Measurements from ENCODE around the gene TMED1. TPM values are rescaled to one million over a fixed set of nuclear protein-coding genes. Genes with fewer than 3 reads are reported as not detected.

TMED1 gene
- total and polyA plus RNA-seq, 9 of the 15 experiments (the other 6 are each of a cell fraction or from before 2014, with no cell fraction given), result 0.86 to 30.2 (median 23.5) TPM

DNA sequence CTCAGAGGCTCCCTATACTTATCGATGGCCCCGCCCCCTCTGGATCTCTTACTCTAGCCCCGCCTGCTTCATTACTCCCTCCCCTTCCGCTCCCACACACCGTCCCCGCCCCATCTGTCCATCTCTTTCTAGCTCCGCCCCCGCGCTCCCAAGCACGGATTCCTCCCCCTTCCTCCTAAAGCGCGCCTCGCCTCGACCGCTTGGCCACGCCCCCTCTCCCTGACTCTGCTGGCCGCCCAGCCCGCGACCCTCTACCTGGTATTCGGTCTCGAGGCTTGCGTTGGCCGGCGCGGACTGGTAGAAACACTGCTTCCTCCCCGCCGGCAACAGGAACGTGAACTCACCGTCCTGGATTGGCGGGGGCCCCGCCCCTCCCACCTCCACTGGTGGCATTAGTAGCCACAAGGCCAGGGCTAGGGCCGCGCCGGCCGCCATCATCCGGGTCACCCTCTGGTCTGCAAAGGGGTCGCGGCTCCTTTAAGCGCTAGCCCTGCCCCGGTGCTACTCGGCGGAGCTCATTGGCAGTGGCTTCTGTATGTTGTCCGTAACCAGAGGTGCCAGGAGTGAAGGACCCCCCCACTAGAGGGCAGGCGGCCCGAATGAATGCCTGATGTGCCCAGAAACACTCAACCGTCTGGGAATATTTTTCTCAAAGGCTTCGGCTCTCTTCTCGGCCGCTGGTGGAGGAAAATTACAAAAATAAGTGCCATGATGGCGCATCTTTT is at the start of gene TMED1 (continued):
- TF ChIP-seq SMAD4 (CRISPR knock-in tag; conservative IDR thresholded peaks at IDR 0.05) (no peak), ZFP30 (CRISPR knock-in tag; IDR thresholded peaks at IDR 0.05; ENCODE audit: borderline replicate concordance) (no peak), CAMTA2 (CRISPR knock-in tag; conservative IDR thresholded peaks at IDR 0.05) (no peak), KLF10 (CRISPR knock-in tag; IDR thresholded peaks at IDR 0.05) (no peak), POLR2G (IDR thresholded peaks at IDR 0.05; ENCODE audit: low read depth, low read length) (peak; percentile 94), ESRRB (CRISPR knock-in tag; IDR thresholded peaks at IDR 0.05; ENCODE audit: borderline replicate concordance) (no peak), NFIX (CRISPR knock-in tag; IDR thresholded peaks at IDR 0.05; ENCODE audit: low read depth) (no peak), CBFB (CRISPR knock-in tag; IDR thresholded peaks at IDR 0.05) (no peak), BACH1 (tag; IDR thresholded peaks at IDR 0.05) (no peak), ZNF77 (CRISPR knock-in tag; IDR thresholded peaks at IDR 0.05) (no peak), SRSF3 (IDR thresholded peaks at IDR 0.05; ENCODE audit: insufficient read depth, low read length) (no peak), ATF7 (IDR thresholded peaks at IDR 0.05) (peak; percentile 83; the same call in 1 of the 2 replicates), GATAD2B (IDR thresholded peaks at IDR 0.05; ENCODE audit: borderline replicate concordance) (no peak; the same call in 1 of the 2 replicates), ZNF584 (CRISPR knock-in tag; IDR thresholded peaks at IDR 0.05; ENCODE audit: low read depth) (no peak), CHD1 (IDR thresholded peaks at IDR 0.05; ENCODE audit: low read length) (no peak), SRSF9 (IDR thresholded peaks at IDR 0.05; ENCODE audit: borderline replicate concordance, low read depth, low read length) (no peak), SMARCA4 (IDR thresholded peaks at IDR 0.05) (no peak)
- TF ChIP-seq, protein P1, sequence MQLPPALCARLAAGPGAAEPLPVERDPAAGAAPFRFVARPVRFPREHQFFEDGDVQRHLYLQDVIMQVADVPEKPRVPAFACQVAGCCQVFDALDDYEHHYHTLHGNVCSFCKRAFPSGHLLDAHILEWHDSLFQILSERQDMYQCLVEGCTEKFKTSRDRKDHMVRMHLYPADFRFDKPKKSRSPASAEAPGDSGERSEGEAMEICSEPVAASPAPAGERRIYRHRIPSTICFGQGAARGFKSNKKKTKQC (CRISPR knock-in tag; IDR thresholded peaks at IDR 0.05), result no peak
- TF ChIP-seq, protein P2, sequence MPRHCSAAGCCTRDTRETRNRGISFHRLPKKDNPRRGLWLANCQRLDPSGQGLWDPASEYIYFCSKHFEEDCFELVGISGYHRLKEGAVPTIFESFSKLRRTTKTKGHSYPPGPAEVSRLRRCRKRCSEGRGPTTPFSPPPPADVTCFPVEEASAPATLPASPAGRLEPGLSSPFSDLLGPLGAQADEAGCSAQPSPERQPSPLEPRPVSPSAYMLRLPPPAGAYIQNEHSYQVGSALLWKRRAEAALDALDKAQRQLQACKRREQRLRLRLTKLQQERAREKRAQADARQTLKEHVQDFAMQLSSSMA (CRISPR knock-in tag; IDR thresholded peaks at IDR 0.05), result no peak
- TF ChIP-seq, protein P3, sequence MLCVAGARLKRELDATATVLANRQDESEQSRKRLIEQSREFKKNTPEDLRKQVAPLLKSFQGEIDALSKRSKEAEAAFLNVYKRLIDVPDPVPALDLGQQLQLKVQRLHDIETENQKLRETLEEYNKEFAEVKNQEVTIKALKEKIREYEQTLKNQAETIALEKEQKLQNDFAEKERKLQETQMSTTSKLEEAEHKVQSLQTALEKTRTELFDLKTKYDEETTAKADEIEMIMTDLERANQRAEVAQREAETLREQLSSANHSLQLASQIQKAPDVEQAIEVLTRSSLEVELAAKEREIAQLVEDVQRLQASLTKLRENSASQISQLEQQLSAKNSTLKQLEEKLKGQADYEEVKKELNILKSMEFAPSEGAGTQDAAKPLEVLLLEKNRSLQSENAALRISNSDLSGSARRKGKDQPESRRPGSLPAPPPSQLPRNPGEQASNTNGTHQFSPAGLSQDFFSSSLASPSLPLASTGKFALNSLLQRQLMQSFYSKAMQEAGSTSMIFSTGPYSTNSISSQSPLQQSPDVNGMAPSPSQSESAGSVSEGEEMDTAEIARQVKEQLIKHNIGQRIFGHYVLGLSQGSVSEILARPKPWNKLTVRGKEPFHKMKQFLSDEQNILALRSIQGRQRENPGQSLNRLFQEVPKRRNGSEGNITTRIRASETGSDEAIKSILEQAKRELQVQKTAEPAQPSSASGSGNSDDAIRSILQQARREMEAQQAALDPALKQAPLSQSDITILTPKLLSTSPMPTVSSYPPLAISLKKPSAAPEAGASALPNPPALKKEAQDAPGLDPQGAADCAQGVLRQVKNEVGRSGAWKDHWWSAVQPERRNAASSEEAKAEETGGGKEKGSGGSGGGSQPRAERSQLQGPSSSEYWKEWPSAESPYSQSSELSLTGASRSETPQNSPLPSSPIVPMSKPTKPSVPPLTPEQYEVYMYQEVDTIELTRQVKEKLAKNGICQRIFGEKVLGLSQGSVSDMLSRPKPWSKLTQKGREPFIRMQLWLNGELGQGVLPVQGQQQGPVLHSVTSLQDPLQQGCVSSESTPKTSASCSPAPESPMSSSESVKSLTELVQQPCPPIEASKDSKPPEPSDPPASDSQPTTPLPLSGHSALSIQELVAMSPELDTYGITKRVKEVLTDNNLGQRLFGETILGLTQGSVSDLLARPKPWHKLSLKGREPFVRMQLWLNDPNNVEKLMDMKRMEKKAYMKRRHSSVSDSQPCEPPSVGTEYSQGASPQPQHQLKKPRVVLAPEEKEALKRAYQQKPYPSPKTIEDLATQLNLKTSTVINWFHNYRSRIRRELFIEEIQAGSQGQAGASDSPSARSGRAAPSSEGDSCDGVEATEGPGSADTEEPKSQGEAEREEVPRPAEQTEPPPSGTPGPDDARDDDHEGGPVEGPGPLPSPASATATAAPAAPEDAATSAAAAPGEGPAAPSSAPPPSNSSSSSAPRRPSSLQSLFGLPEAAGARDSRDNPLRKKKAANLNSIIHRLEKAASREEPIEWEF (CRISPR knock-in tag; IDR thresholded peaks at IDR 0.05), result no peak
- TF ChIP-seq, protein P4, sequence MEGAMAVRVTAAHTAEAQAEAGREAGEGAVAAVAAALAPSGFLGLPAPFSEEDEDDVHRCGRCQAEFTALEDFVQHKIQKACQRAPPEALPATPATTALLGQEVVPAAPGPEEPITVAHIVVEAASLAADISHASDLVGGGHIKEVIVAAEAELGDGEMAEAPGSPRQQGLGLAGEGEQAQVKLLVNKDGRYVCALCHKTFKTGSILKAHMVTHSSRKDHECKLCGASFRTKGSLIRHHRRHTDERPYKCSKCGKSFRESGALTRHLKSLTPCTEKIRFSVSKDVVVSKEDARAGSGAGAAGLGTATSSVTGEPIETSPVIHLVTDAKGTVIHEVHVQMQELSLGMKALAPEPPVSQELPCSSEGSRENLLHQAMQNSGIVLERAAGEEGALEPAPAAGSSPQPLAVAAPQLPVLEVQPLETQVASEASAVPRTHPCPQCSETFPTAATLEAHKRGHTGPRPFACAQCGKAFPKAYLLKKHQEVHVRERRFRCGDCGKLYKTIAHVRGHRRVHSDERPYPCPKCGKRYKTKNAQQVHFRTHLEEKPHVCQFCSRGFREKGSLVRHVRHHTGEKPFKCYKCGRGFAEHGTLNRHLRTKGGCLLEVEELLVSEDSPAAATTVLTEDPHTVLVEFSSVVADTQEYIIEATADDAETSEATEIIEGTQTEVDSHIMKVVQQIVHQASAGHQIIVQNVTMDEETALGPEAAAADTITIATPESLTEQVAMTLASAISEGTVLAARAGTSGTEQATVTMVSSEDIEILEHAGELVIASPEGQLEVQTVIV (CRISPR knock-in tag; IDR thresholded peaks at IDR 0.05; ENCODE audit: borderline replicate concordance), result no peak

All from K562 (cell line).